GM23248 (cell line): ENCODE data around the gene TFAP2E. TPM values are rescaled to one million over a fixed set of nuclear protein-coding genes. Genes with fewer than 3 reads are reported as not detected.

Source experiments
- DNase-seq: peaks from one replicate; pipeline ENCODE4 v3.0.0-alpha.2; 2015
- H2AFZ ChIP-seq: fragments of 200-600 bp; sonication (generic); 2 replicates; pipeline ENCODE4 v1.6.1; 2016; ENCODE audit warnings: antibody characterized with exemption
- H3F3A ChIP-seq: fragments of 200-600 bp; sonication (generic); 2 replicates; pipeline ENCODE4 v1.6.1; 2016; ENCODE audit warnings: mild to moderate bottlenecking, antibody characterized with exemption, mixed run types; ENCODE audit not compliant: insufficient read depth
- H3K27ac ChIP-seq: fragments of 200-600 bp; sonication (generic); 2 replicates; pipeline ENCODE4 v1.5.1; 2016; ENCODE audit warnings: mild to moderate bottlenecking
- H3K27me3 ChIP-seq: fragments of 200-600 bp; sonication (generic); replicated peaks from 2 replicates; pipeline ENCODE4 v1.6.1; 2016; ENCODE audit warnings: mild to moderate bottlenecking; ENCODE audit not compliant: insufficient read depth
- H3K36me3 ChIP-seq: fragments of 200-600 bp; sonication (generic); 2 replicates; pipeline ENCODE4 v1.6.1; 2016; ENCODE audit warnings: low read depth, mild to moderate bottlenecking
- H3K4me1 ChIP-seq: fragments of 200-600 bp; sonication (generic); 2 replicates; pipeline ENCODE4 v1.6.1; 2016; ENCODE audit warnings: mild to moderate bottlenecking; ENCODE audit not compliant: insufficient read depth
- H3K4me2 ChIP-seq: fragments of 200-600 bp; sonication (generic); one replicate; pipeline ENCODE4 v1.6.1; 2016; ENCODE audit warnings: mild to moderate bottlenecking; ENCODE audit not compliant: unreplicated experiment
- H3K4me3 ChIP-seq: fragments of 200-600 bp; sonication (generic); 2 replicates; pipeline ENCODE4 v1.5.1; 2016; ENCODE audit warnings: mild to moderate bottlenecking
- H3K79me2 ChIP-seq: fragments of 200-600 bp; sonication (generic); 2 replicates; pipeline ENCODE4 v1.6.1; 2016; ENCODE audit warnings: mild to moderate bottlenecking; ENCODE audit not compliant: insufficient read depth
- H3K9ac ChIP-seq: fragments of 200-600 bp; sonication (generic); 2 replicates; pipeline ENCODE4 v1.6.1; 2016; ENCODE audit warnings: mild to moderate bottlenecking
- H3K9me2 ChIP-seq: fragments of 200-600 bp; sonication (generic); 2 replicates; pipeline ENCODE4 v1.6.1; 2016; ENCODE audit warnings: mixed run types, mild to moderate bottlenecking, moderate library complexity; ENCODE audit not compliant: insufficient read depth
- H3K9me3 ChIP-seq: fragments of 200-600 bp; sonication (generic); one replicate; pipeline ENCODE4 v1.6.1; 2017; ENCODE audit warnings: low read depth
- H4K20me1 ChIP-seq: fragments of 200-600 bp; sonication (generic); 2 replicates; pipeline ENCODE4 v1.6.0; 2016; ENCODE audit not compliant: insufficient read depth
- EZH2 ChIP-seq: fragments of 200-600 bp; sonication (generic); IDR thresholded peaks from 2 replicates; pipeline ENCODE4 v1.6.1; 2018; ENCODE audit warnings: antibody characterized with exemption, mild to moderate bottlenecking; ENCODE audit not compliant: insufficient read depth, poor library complexity, severe bottlenecking
- EZH2phosphoT487 ChIP-seq: fragments of 200-600 bp; sonication (generic); IDR thresholded peaks from 2 replicates; pipeline ENCODE4 v1.6.1; 2018; ENCODE audit warnings: antibody characterized with exemption, moderate library complexity, mild to moderate bottlenecking, low read depth; ENCODE audit not compliant: insufficient read depth
- WGBS, 2 experiments: methylation state at CpG; one replicate each; pipeline ENCODE4 v1.1.6; 2015 to 2017; ENCODE audit warnings: low lambda C conversion rate in 2 of 2, low coverage in 1 of 2; ENCODE audit errors: missing lambda C conversion rate in 2 of 2; 5-methylcytosine and 5-hydroxymethylcytosine counted together
- in situ Hi-C: fragments of 300-500 bp; cut with MboI; formaldehyde crosslinking; loops from 2 replicates; pipeline ENCODE4 v1.15.0; 2020
- polyA plus RNA-seq: library from polyadenylated mRNA; unstranded; fragments of >200 nt; fragmentation: Nextera tagmentation; extraction: Ambion mirVana; gene quantifications from 2 replicates; pipeline ENCODE4 v1.2.1, GENCODE V29; 2016
- total RNA-seq: library from RNA; depleted of rRNA; stranded (reverse); fragments of >200 nt; shearing (Covaris generic); gene quantifications from 2 replicates; pipeline ENCODE4 v1.2.3, GENCODE V29; 2014

Gene TFAP2E
- total and polyA plus RNA-seq, 2 experiments from 2014 or later = 0.18 TPM; not detected in 1

DNA sequence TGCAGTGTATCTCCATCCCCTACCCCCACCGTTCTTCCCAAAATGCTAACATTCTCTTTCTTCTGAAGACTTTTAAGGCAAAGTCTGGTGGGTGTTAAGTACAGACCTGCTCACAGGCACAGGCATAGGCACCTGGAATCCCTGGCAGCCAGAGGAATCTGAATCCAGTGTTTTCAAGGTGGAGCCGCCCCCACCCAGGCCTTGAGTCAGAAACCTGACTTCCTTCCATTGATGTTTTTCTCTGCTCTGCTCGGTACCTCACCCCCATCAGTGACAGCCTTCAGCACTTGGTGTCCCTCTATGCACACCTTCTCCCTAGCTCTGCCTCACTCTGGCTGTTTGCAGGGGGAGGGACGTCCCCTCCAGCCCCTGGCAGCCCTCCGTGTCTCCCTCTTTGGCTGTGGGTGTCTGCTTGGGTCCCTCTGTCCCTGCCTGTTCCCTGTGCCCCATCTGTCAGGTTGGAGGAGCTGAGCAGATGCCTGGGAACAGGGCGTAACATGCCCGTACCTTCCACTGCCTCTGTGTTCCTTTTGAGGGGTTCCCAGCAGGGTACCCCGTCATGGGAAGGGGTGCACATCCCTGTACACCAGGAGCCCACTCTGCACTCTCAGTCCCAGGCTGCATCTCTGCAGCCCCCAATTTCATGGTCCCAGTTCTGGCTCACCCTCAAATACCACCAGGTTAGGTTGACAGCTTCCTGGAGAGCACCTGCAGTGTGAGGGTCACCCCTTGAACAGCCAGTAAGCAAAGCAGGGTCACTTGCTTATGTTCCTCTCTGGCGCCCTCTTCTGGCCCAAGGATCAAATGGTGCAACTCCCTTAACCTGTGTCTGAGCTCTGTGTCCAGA, 8.9 kb upstream of the TFAP2E start:
- Histone ChIP-seq H3K79me2 (no peaks in the 10 kb centered on the region), H3K27me3 (no peaks in the 10 kb centered on the region), H3K9me3 (no peaks in the 10 kb centered on the region), H2AFZ (no peak overlapping the region), H4K20me1 (no peaks in the 10 kb centered on the region), H3F3A (peaks cover 3% of the 10 kb centered on the region), H3K4me2 (no peak overlapping the region), H3K4me1 (peaks cover 3% of the 10 kb centered on the region), H3K27ac (no peak overlapping the region), H3K9ac (no peak overlapping the region), H3K4me3 (no peak overlapping the region), H3K36me3 (no peaks in the 10 kb centered on the region), H3K9me2 (no peaks in the 10 kb centered on the region)
- in situ Hi-C loops = loop anchor here (5.0 kb wide), 1 partner anchor 112 kb away; no protein-coding TSS in a partner anchor
- 67 to 74% methylated on average over 8 to 9 of the region's 9 CpGs for WGBS, 2 experiments
- TF ChIP-seq EZH2 (no peak), EZH2phosphoT487 (no peak)
- peak; percentile 81 for DNase-seq

GRCh38 chr1:35564884-35565741, 8.0 kb upstream of the TFAP2E start:
- in situ Hi-C loops = loop anchor here (5.0 kb wide), 1 partner anchor 113 kb away; no protein-coding TSS in a partner anchor
- 84 to 87% methylated on average over 16 to 28 of the region's 28 CpGs for WGBS, 2 experiments
- DNase-seq = no peak

DNA sequence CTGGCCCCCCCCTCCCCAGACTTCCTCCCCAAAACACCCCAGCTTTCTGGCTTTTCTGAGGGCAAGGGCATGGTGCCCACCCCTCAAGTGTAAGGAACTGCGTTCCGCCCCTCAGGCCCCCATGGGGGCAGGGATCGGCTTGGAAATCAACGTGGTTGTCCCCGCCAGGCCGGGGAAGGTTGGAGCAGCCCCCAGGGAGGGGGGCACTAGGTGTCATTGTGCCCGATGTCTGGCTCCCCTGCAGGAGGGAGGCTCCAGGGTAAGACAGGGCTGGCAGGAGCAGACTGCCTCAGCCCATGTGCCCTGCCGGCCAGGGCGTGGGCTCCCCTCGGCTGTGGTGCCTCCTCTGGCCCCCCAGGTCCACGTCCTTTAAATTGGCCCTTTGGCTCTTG, 7.4 kb upstream of the TFAP2E start:
- no peak for DNase-seq
- H3K9me2 ChIP-seq = no peaks in the 10 kb centered on the region
- no peak for TF ChIP-seq EZH2
- no peak for TF ChIP-seq EZH2phosphoT487
- H3F3A ChIP-seq = peaks cover 10% of the 10 kb centered on the region
- H3K9me3 ChIP-seq = no peaks in the 10 kb centered on the region
- no peaks in the 10 kb centered on the region for H4K20me1 ChIP-seq
- H2AFZ ChIP-seq = no peak overlapping the region
- no peaks in the 10 kb centered on the region for H3K36me3 ChIP-seq
- H3K9ac ChIP-seq = no peak overlapping the region
- 92 to 96% methylated on average over 10 to 11 of the region's 11 CpGs for WGBS, 2 experiments
- no peak overlapping the region for H3K4me3 ChIP-seq
- H3K4me2 ChIP-seq = no peak overlapping the region
- H3K79me2 ChIP-seq = no peaks in the 10 kb centered on the region
- no peak overlapping the region for H3K27ac ChIP-seq
- H3K4me1 ChIP-seq = peaks cover 13% of the 10 kb centered on the region
- in situ Hi-C loops = no loop called here
- H3K27me3 ChIP-seq = no peaks in the 10 kb centered on the region

More at GRCh38 chr1:35564884-35565741, 8.0 kb upstream of the TFAP2E start:
- H3K4me1 ChIP-seq = peaks cover 11% of the 10 kb centered on the region
- H3K79me2 ChIP-seq = no peaks in the 10 kb centered on the region
- H3K4me2 ChIP-seq = no peak overlapping the region
- no peaks in the 10 kb centered on the region for H3K9me3 ChIP-seq
- no peak overlapping the region for H2AFZ ChIP-seq
- H3K36me3 ChIP-seq = no peaks in the 10 kb centered on the region
- H3K4me3 ChIP-seq = no peak overlapping the region
- no peaks in the 10 kb centered on the region for H3K9me2 ChIP-seq
- no peaks in the 10 kb centered on the region for H4K20me1 ChIP-seq
- H3K9ac ChIP-seq = no peak overlapping the region
- H3K27ac ChIP-seq = no peak overlapping the region
- H3F3A ChIP-seq = peaks cover 10% of the 10 kb centered on the region
- no peak for TF ChIP-seq EZH2
- no peak for TF ChIP-seq EZH2phosphoT487
- H3K27me3 ChIP-seq = no peaks in the 10 kb centered on the region

GRCh38 chr1:35567947-35568558, 5.1 kb upstream of the TFAP2E start:
- no peak for TF ChIP-seq EZH2
- TF ChIP-seq EZH2phosphoT487 = no peak
- WGBS, 2 experiments = 67 to 73% methylated on average over 9 of the region's 9 CpGs
- H3K27ac ChIP-seq = no peak overlapping the region
- no peaks in the 10 kb centered on the region for H3K27me3 ChIP-seq
- H3K4me2 ChIP-seq = no peak overlapping the region
- no peaks in the 10 kb centered on the region for H4K20me1 ChIP-seq
- in situ Hi-C loops = no loop called here
- no peaks in the 10 kb centered on the region for H3K9me3 ChIP-seq
- DNase-seq = no peak
- H3K9me2 ChIP-seq = no peaks in the 10 kb centered on the region
- no peaks in the 10 kb centered on the region for H3K36me3 ChIP-seq
- no peak overlapping the region for H3K4me3 ChIP-seq
- no peaks in the 10 kb centered on the region for H3K79me2 ChIP-seq
- peaks cover 10% of the 10 kb centered on the region for H3F3A ChIP-seq
- no peak overlapping the region for H3K9ac ChIP-seq
- peaks cover 13% of the 10 kb centered on the region for H3K4me1 ChIP-seq
- H2AFZ ChIP-seq = no peak overlapping the region
